Inflammatory macrophage (primary cell): ENCODE data around the gene CDKL1.
"Not testable (repeated sequence)": the region's sequence is repeated elsewhere in the genome, so short reads cannot be mapped to it uniquely, and the experiment has no call there.

ENCODE experiments used
- DNase-seq, 2 donors: peaks; one replicate each; pipeline ENCODE4 v3.0.0-alpha.2; 2020 to 2022

CDKL1 gene

GRCh38 chr14:50387548-50387947, 9.1 kb downstream of the CDKL1 start:
- DNase-seq: no peak

- DNase-seq: no peak
Observed at GRCh38 chr14:50383618-50384225, 13.0 kb downstream of the CDKL1 start.

GRCh38 chr14:50381823-50382287, 14.8 kb downstream of the CDKL1 start:
- DNase-seq: no peak

- no peak for DNase-seq
Observed at GRCh38 chr14:50381008-50381407, 15.7 kb downstream of the CDKL1 start.

GRCh38 chr14:50380455-50380854, 16.2 kb downstream of the CDKL1 start:
- DNase-seq: no peak

GRCh38 chr14:50379563-50379962, 17.1 kb downstream of the CDKL1 start:
- no peak for DNase-seq

GRCh38 chr14:50377550-50378085, 19.1 kb downstream of the CDKL1 start:
- no peak for DNase-seq

- no peak for DNase-seq
Observed at GRCh38 chr14:50375760-50376159, 20.9 kb downstream of the CDKL1 start.

GRCh38 chr14:50373959-50374358, 22.7 kb downstream of the CDKL1 start:
- DNase-seq: no peak

GRCh38 chr14:50371546-50371945, 25.1 kb downstream of the CDKL1 start:
- no peak for DNase-seq

- no peak for DNase-seq
Observed at GRCh38 chr14:50366589-50366988, 30.1 kb downstream of the CDKL1 start.

- DNase-seq: no peak
Observed at GRCh38 chr14:50366115-50366514, 30.6 kb downstream of the CDKL1 start.

- DNase-seq: not testable (repeated sequence)
Observed at GRCh38 chr14:50365572-50365971, 31.1 kb downstream of the CDKL1 start.

- DNase-seq: no peak
Observed at GRCh38 chr14:50364792-50365191, 31.9 kb downstream of the CDKL1 start.

GRCh38 chr14:50363714-50364111, 33.0 kb downstream of the CDKL1 start:
- peak; percentile 71 to 83 for DNase-seq

GRCh38 chr14:50362764-50363713, 33.6 kb downstream of the CDKL1 start:
- peak in 1 of 2 donors; percentile 10 for DNase-seq

- not testable (repeated sequence) for DNase-seq
Observed at GRCh38 chr14:50361473-50362403, 34.9 kb downstream of the CDKL1 start.

- DNase-seq: no peak
Observed at GRCh38 chr14:50360851-50361250, 35.8 kb downstream of the CDKL1 start.

- no peak for DNase-seq
Observed at GRCh38 chr14:50360093-50360492, 36.6 kb downstream of the CDKL1 start.

GRCh38 chr14:50359631-50360030, 37.0 kb downstream of the CDKL1 start:
- DNase-seq: no peak

GRCh38 chr14:50357753-50358395, 38.8 kb downstream of the CDKL1 start:
- no peak for DNase-seq

GRCh38 chr14:50357124-50357523, 39.6 kb downstream of the CDKL1 start:
- DNase-seq: no peak
